Prostate gland (tissue), 2 donors: Measurements from ENCODE around the gene ST8SIA6. TPM values are rescaled to one million over a fixed set of nuclear protein-coding genes. Genes with fewer than 3 reads are reported as not detected.

Source experiments
- DNase-seq: peaks from one replicate; pipeline ENCODE4 v3.0.0-alpha.2; 2019; ENCODE audit warnings: low spot score
- H3K27ac ChIP-seq, 2 donors: fragments of 200-600 bp; sonication (generic); 2 replicates each; pipeline ENCODE4 v1.5.1; 2017 to 2019
- H3K27me3 ChIP-seq: fragments of 200-600 bp; sonication (generic); replicated peaks from 2 replicates; pipeline ENCODE4 v1.5.1; 2019; ENCODE audit not compliant: insufficient read depth
- H3K36me3 ChIP-seq, 2 donors: fragments of 200-600 bp; sonication (generic); 1 replicate in 1 of 2; 2 replicates in 1 of 2; pipeline versions ENCODE4 v1.5.1 to v1.8.1; 2017 to 2019
- H3K4me1 ChIP-seq: fragments of 200-600 bp; sonication (generic); replicated peaks from 2 replicates; pipeline ENCODE4 v1.5.1; 2019
- H3K4me3 ChIP-seq, 2 donors: fragments of 200-600 bp; sonication (generic); 2 replicates each; pipeline ENCODE4 v1.5.1; 2017 to 2019
- H3K9me3 ChIP-seq: fragments of 200-600 bp; sonication (generic); 2 replicates; pipeline ENCODE4 v1.5.1; 2017
- CTCF ChIP-seq, 4 experiments: fragments of 200-600 bp in 2 of 4; fragments of 450-650 bp in 2 of 4; sonication (generic) in 2 of 4; IDR thresholded peaks; 1 replicate in 3 of 4; 2 replicates in 1 of 4; pipeline ENCODE4 v1.5.1; 2016 to 2019; ENCODE audit warnings: antibody characterized with exemption in 4 of 4, mild to moderate bottlenecking in 2 of 4, moderate library complexity in 2 of 4
- POLR2A ChIP-seq: fragments of 450-650 bp; IDR thresholded peaks from one replicate; pipeline ENCODE4 v1.6.1; 2016; ENCODE audit warnings: antibody characterized with exemption, mild to moderate bottlenecking
- POLR2AphosphoS5 ChIP-seq: sonication (generic); formaldehyde crosslinking; IDR thresholded peaks from one replicate; pipeline ENCODE4 v1.6.1; 2017; ENCODE audit warnings: antibody characterized with exemption
- WGBS: methylation state at CpG from one replicate; pipeline ENCODE4 v1.1.5; 2018; 5-methylcytosine and 5-hydroxymethylcytosine counted together
- intact Hi-C: fragments of 100-400 bp; cut with DNase I; formaldehyde crosslinking; loops from one replicate; pipeline ENCODE4 v1.14.2; 2022
- total RNA-seq, 2 donors: library from RNA; depleted of rRNA; stranded (reverse); fragments of >200 nt; gene quantifications; one replicate each; pipeline ENCODE4 v1.1.0, GENCODE V29; 2016

The ST8SIA6 gene
- total RNA-seq, 2 donors from 2014 or later, result 1.1 to 5.6 TPM

DNA sequence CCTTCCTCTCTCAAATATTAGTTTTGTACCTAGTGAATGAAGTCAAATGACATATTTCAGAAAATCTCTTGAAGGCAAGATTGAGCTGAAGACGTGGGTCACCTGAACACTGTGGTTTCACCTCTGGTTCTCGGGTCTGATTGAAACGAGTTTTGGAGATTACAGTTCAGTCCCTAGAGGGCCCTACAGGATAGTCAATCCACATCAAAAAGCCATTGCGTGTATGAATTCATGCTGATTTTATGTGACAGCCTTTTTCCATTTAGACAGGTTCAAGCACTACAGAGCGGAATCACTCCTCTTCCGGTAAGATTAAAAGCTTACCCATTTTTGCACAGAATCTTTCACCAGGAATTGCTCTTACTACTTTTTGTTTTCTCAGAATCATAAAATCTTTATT, 164.2 kb downstream of the ST8SIA6 start:
- Histone ChIP-seq H3K4me3 (no peak overlapping the region), H3K36me3 (no peaks in the 10 kb centered on the region), H3K27ac (no peak overlapping the region), H3K4me1 (no peaks in the 10 kb centered on the region), H3K27me3 (no peaks in the 10 kb centered on the region), H3K9me3 (no peaks in the 10 kb centered on the region)
- 31% methylated on average over 6 of the region's 6 CpGs for WGBS
- intact Hi-C loops, result no loop called here
- TF ChIP-seq POLR2A, result no peak
- TF ChIP-seq POLR2AphosphoS5, result peak; percentile 58
- peak in 3 of 4 experiments; percentile 44 to 67 (median 44) for TF ChIP-seq CTCF (IDR thresholded peaks at IDR 0.05)
- peak; percentile 47 for DNase-seq

DNA sequence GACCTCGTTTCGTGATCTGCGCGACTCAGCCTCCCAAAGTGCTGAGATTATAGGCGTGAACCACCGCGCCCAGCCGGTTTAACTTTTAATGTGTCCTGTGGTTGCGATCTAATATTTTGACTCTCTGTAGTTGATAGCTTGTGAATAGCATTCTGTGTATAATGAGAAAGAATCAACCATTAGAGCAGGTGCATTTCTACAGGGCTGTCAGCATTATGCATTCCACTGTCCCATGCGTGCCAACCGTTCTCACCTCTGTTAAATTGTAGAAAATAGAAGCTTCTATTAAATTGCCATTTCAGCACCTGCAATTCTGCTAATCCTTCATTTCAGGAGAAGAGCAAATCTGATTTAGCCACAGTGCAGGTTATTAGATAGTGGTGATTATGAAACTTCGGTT, 164.6 kb downstream of the ST8SIA6 start:
- intact Hi-C loops, result no loop called here
- no peaks in the 10 kb centered on the region for H3K36me3 ChIP-seq
- no peak overlapping the region for H3K27ac ChIP-seq
- no peaks in the 10 kb centered on the region for H3K9me3 ChIP-seq
- no peak for TF ChIP-seq CTCF (IDR thresholded peaks at IDR 0.05)
- TF ChIP-seq POLR2AphosphoS5, result no peak
- no peak for TF ChIP-seq POLR2A
- H3K4me3 ChIP-seq, result no peak overlapping the region
- no peaks in the 10 kb centered on the region for H3K27me3 ChIP-seq
- no peak for DNase-seq
- H3K4me1 ChIP-seq, result no peaks in the 10 kb centered on the region
- WGBS, result 90% methylated on average over 12 of the region's 12 CpGs

GRCh38 chr10:17286562-17287550, 167.5 kb downstream of the ST8SIA6 start:
- Histone ChIP-seq H3K36me3 (no peaks in the 10 kb centered on the region), H3K4me3 (no peak overlapping the region), H3K9me3 (no peaks in the 10 kb centered on the region), H3K27ac (no peak overlapping the region), H3K27me3 (no peaks in the 10 kb centered on the region), H3K4me1 (no peaks in the 10 kb centered on the region)
- TF ChIP-seq POLR2AphosphoS5, result no peak
- no peak for DNase-seq
- intact Hi-C loops, result no loop called here
- 66% methylated on average over 10 of the region's 10 CpGs for WGBS

DNA sequence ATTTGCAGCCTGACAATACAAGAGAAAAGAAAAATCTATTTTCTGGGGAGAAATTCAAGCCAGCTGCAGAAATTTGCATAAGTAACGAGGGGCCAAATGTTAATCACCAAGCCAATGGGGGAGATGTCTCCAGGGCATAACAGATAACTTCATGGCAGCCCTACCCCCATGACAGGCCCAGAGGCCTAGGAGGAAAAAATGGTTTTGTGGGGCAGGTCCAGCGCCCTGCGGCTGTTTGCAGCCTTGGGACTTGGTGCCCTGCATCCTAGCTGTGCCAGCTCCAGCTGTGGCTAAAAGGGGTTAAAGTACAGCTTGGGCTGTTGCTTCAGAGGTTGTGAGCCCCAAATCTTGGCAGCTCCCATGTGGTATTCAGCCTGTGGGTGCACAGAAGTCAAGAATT, 172.1 kb downstream of the ST8SIA6 start:
- 95% methylated on average over 3 of the region's 3 CpGs for WGBS
- no peak overlapping the region for H3K4me3 ChIP-seq

More for the DNA sequence above, 172.1 kb downstream of the ST8SIA6 start:
- Histone ChIP-seq H3K36me3 (no peaks in the 10 kb centered on the region), H3K4me1 (no peaks in the 10 kb centered on the region), H3K27ac (no peak overlapping the region), H3K27me3 (no peaks in the 10 kb centered on the region), H3K9me3 (no peaks in the 10 kb centered on the region)
- intact Hi-C loops, result no loop called here
- TF ChIP-seq POLR2A (no peak), POLR2AphosphoS5 (no peak), CTCF (IDR thresholded peaks at IDR 0.05) (no peak)
- no peak for DNase-seq
